RCC 7860 (cell line): Measurements from ENCODE around the gene KRT14.
"Not testable (repeated sequence)": the region's sequence is repeated elsewhere in the genome, so short reads cannot be mapped to it uniquely, and the experiment has no call there.

Experiments
- DNase-seq: peaks from one replicate; pipeline ENCODE4 v3.0.0-alpha.2; 2015; ENCODE audit warnings: low spot score
- FAIRE-seq: peaks from 2 replicates; lab custom pipeline; 2012; peaks lifted over from hg19 to GRCh38; lab: Jason Lieb, UNC

The KRT14 gene

DNA sequence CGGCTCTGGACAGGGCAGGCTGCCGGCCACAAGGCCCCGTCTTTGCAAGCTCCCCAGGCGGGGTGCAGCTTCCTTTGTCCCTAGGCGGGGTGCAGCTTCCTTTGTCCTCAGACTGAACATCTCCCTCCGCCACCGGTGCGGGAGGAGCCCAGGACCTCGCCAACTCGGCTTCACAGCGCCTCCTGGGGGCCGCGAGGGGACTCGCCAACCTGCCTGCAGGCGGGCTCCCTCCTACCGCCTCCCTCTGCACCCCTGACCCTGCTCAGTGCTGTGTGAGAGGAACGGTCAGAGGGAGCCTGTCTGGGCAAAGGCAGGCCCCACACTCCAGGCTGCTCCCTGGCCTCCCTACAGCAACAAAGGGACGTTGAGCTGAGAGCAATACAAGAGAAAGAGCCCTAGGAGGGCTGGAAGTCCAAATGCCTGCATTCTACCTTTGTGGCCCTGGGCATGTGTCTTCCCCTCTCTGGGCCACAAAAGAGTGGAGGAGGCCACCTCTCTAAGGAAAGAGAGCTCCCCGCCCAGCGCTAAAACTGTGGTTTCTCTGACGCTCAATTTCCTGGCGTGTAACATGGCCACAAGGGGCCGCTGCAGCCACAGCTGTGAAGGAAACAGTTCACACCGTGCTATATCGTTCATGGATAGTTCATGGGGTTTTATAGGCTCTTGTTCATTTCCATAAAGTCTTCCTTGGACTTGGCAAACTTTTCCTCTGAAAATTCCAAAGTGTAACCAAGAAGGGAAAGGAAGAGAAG lies 37.7 kb downstream of the KRT14 start:
- peak; percentile 82 for DNase-seq
- peak; percentile 78 for FAIRE-seq

DNA sequence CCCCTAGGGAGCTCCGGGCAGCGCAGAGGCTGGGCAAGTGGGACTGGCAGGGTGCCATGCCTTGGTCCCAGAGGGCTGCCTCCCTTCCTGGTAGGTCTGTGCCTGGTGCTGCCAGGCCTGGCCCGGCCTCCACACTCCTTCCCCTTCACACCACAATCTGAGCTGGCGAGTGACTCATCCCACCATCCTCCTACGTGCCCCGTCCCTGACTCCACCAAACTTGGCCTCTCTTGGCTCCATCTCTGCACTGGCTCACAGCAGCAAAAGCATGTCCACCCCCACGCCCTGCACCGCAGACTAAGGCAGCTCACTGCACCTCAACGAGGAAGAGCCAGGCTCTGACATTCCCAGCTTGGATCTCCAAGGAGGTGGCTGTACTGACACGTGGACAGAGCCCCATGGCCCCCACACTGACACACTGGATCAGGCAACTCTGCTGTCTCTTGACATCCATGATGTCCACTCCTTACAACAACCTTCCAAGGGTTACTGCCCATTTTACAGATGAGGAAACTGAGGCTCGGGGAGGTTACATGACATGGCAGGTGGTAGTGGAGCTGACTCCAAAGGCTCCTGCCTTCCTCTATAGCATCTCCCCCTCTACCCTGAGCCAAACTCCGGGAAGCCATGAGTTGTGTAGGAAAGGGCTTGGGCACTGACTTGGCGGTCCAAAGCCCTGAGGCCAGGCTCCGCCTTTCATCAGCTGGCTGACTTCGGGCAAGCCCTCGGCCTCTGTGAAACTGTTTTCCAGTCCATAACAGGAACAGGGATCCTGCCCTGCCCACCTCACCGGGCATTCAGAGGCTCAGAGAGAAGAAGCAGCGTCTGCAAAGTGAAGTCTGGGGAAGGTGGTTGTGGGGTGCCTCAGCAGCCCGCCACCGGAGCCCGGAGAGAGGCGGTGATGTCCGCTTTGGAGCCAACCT lies 38.5 kb downstream of the KRT14 start:
- DNase-seq (peak; percentile 100), FAIRE-seq (peak; percentile 95)

DNA sequence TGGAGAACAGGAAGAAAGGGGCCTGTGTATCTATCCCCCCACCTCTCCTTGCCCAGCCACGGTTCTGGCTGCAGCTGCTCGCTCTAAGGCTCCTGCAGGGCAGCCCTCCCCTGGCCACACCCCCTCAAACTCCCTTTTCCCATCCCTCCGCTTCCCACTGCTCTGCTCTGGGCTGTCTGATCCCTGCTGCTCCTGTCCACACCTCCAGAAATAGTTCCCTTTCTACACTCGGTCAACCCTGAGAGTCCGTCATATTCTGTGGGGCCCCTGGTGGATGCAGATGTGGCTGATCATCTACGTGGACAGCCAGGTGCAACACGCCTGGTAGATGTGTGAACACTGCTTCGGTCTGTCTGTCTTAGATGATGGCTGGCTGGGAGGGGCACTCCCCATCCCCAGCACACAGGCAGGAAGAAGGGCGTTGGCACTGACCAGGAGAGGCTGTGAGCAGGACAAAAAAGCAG lies 39.3 kb downstream of the KRT14 start:
- FAIRE-seq (no peak), DNase-seq (no peak)

DNA sequence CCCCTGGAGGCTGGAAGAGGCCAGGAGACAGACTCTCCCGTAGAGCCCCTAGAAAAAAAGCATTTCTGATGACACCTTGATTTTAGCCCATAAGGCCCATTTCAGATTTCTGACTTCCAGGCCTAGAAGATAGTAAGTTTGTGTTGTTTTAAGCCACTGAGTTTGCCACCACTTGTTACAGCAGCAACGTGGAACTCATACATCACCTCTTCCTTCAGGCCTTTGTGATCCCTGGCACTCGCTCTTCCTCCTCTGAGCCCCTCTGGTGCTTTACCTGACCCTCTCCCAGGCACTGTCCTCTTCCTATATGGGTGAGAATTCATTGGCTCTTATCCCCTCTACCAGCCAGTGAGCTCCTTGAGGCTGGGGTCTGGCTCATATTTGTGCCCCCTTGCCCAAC lies 39.9 kb downstream of the KRT14 start:
- DNase-seq: no peak
- no peak for FAIRE-seq

DNA sequence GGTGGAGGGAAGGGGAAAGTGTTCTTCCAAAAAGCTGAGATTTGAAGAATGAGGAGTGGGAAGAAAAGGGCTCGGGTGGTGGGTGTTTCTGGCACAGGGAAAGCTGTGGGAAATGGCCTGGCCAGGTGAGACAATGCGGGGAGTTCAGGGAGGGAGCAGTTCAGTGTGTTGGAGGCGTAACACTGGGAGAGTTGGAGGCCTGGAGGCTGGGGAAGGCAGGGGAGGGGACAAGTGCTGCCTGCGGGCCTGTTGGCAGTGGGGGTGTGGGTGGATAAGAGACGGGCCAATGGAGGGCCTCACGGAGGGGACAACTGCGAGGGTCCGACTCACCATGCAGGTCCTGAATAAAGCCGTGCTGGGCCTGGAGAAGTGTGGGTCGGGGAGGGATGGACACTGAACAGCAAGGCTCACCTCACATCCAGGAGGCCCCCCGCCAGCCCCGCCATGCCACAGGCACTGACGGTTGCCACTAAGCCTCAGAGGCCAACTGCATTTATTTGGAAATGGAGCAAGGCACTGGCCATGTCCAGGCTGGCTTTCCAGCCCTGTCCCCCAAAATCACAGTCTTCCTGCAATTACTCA lies 40.8 kb downstream of the KRT14 start:
- DNase-seq (no peak), FAIRE-seq (no peak)

DNA sequence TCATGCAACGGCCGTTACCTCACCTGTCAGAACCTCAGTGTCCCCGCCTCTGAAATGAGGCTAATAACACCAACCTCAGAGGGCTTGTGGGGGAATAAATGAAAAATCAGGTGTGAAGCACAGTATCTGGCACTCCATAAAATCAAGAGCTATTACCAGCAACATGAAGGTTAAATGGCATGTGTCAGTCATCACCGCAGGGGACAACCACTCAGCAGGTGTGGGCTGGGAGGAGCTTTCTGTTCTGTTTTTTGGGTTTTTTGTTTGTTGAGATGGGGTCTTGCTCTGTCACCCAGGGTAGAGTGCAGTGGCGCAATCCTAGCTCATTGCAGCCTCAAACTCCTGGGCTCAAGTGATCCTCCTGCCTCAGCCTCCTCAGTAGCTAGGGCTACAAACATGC lies 41.8 kb downstream of the KRT14 start:
- FAIRE-seq (no peak), DNase-seq (no peak)

DNA sequence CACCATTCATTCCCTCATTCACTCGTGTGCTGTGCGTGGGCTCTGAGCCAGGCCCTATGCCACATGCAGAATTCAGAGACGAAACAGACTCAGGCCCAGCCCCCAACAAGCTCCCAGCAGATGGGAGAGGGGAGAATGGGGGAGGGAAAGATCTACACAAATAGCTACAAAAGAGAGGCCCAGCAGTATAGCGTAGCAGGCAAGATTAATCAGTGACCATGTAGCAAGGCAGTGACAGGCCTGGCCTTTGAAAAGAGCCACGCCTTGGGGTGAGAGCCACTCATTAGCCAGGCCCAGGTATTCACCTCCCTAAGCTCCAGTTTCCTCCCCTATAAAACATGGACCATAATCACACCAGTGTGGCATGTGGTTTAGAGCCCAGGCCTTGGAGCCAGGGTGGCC lies 42.2 kb downstream of the KRT14 start:
- DNase-seq (peak; percentile 56), FAIRE-seq (peak; percentile 73)

DNA sequence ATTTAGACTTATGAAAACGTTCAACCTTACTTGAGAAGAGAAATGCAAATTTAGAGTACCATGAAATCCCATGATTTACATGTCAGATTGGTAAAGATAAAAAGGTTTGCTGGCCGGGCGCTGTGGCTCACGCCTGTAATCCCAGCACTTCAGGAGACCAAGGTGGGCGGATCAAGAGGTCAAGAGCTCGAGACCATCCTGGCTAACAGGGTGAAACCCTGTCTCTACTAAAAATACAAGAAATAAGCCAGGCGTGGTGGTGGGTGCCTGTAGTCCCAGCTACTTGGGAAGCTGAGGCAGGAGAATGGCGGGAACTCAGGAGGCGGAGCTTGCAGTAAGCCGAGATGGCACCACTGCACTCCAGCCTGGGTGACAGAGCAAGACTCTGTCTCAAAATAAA lies 43.9 kb downstream of the KRT14 start:
- not testable (repeated sequence) for FAIRE-seq, DNase-seq

DNA sequence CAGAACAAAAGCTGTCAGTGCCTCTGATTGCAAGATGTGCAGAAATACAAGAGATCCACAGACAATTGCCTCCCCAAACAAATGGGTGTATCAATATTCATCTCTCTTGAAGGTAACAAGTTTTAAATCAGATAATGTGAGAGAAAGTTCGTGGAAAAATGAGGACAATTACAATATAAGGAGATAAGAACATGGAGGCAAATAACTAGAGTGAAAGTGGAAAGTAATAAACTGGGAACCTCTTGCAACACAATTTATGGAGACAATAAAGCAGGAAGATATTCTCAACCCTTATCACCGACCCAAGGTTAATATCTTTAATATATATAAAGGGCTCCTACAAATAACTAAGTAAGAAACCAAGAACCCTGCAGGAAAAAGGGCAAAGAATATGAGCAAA lies 44.3 kb downstream of the KRT14 start:
- FAIRE-seq: no peak

DNA sequence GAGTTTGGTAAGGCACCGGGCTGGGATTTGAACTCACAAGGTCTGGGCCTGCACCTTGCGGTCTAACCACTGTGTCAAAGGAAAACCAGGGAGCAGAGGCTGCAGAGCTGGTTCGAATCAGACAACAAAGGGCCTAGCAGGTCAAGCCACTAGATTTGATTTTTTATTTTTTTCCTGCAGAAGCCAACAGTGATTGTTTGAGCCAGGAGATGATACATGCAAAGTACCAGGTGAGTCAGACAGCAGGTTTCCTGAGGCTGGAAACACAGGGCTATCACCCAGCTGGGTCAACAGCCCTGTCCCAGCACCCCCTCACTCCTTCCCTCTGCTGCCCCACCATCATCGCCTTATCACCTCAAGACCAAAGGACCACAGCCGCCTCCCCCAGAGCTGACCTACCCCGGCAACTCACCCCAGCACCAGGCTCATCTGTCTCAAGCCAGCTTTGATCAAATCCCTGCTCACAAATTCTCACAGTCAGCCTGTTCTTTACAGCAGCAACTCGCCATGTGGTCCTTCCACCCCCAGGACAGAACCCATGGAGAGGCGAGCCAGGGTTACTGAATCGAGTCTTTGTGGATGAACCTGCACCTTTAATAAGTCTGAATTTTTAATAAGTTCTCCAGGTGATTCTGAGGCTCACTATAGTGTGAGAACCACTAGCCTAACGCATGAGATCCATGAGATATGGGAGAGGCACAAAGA lies 45.6 kb downstream of the KRT14 start:
- DNase-seq (no peak), FAIRE-seq (no peak)

More for the DNA sequence above, 44.3 kb downstream of the KRT14 start:
- DNase-seq: no peak

DNA sequence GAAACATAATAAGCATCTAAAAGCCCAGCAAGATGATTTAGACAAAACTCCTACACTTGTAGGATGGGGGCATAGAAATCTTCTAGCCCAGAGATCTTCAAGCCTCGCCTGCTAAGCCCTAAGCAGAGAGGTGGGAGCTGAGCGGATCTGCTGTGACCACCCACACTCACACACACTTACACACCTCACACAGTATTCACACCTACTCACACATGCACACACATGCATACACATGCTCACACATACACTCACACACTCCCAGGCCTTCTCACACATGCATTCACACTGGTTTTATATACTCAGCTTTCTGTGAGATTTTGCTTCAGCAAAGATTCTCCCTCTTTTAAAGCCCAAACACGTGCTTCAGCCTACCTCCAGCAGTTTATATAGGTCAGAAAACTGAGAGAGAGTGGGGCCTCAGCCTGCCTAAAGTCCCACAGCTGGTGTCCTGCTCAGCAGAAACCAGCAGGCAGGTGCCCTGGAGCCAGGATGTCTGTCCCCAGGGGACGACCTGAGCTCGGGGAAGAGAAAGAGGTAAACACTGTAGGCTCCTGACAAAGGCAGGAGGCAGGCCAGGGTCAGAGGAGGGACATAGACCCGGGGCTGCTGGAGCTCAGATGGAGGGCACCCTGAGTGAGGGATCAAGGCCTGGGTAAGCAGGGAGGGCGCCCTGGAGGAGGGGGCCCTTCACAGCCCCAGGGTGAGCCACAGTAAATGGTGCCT lies 46.6 kb downstream of the KRT14 start:
- no peak for FAIRE-seq
- no peak for DNase-seq

DNA sequence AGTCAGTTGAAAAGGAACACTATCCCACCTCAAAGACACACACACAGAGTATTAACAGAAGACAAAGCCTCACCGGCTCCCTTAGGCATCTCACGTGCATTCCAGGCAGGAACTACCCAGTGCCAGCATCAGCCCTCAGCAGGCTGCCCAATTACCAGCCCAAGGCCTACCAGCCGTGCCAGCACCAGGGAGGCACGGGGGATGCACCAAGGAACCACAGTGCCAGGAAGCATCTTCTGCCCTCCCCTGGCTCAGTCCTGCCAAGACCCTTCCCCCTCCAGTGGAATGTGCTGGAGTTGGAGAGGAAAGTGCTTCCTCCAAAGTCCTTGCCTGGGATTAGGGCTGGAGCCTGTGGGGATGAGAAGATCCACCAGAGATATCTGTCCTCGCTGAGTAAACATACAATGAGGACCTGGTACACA lies 47.6 kb downstream of the KRT14 start:
- DNase-seq (peak; percentile 44), FAIRE-seq (no peak)

DNA sequence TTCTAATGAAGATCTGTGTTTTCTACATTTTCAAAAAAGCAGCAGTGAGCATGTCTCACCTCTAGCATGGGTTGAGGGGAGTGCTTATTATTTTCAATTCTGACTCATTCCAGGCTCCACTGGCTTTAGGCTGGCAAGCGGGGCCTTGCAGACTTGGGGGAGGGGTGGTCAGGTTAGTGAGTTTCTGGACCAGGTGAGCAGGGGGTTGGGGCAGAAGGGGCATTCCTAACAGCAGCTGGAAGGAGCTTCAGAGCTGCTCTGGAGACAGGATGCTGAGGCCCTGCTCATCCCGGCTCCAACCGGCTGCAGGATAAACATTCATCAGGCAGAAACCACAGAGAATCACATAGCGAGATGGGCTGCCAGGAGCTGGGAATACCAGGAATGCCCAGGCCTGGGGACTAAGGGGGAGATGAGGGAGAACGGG lies 48.1 kb downstream of the KRT14 start:
- peak; percentile 58 for FAIRE-seq
- peak; percentile 69 for DNase-seq

DNA sequence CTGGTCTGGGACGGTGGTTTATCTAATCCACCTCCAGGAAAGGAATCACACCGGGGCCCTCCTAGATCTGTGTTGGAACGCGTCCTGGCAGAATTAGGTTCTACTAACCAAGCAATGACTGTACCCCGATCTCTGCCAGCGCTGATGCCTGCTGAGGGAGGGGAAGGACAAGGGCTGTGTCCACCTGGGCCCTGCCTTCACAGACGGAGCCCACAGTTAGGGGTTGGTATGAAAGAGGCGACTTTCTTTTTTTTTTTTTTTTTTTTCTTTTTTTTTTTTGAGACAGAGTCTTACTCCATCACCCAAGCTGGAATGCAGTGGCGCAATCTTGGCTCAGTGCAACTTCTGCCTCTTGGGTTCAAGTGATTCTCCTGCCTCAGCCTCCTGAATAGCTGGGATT lies 48.7 kb downstream of the KRT14 start:
- no peak for FAIRE-seq
- no peak for DNase-seq

DNA sequence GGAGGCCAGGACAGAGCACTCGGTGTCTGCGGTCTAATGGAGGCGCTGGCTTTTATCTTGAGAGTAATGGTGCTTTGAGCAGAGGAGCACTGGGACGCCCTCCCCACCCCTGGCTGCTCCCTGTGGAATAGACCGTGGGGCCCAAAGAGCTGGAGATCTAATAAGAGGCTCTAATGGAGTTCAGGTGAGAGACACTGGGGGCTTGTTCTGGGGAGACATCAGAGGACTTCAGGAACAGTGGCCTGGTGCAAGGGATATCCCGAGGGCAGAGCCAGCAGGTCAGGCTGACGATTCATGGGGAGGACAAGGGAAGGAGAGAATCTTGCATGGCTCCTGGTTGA lies 49.1 kb downstream of the KRT14 start:
- no peak for DNase-seq
- FAIRE-seq: no peak

DNA sequence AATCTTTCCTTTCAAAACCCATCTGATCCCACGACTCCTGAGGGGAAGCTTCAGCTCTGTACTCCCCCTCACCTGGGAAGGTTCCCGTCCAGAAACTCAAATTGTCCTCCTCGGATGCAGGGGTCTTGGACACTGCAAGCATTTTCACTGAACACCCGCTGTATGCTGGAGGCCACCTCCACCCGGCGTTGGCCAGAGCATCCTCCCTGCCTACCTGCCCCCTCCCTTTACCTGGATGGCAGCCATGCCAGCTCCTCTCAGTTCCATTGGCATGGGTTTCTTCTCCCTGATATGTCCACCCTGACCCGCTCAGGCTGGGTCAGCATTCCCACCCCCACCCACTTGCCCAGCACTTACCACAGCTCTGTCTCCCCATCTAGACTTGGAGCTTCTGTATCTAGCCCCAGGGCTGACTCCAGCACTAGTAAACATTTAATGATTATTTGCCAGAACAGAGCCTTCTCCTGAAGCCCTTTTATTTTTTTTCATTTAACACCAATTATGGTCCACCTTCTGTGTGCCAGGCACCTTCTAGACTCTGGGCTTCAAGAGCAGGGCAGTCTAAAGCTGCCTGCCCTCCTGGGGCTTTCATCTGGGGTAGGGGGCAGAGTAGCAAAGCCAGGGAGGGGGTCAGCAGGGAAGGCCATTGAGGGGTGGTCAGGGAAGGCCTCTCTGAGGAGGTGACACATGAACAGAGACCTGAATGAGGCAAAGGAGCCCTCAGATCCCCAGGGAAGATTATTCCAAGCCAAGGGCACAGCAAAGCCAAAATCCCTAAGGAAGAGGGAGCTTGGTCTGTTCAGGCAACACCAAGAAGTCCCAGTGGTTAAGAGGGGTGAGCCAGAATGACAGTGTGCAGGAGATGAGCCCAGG lies 49.7 kb downstream of the KRT14 start:
- DNase-seq (no peak), FAIRE-seq (no peak)

DNA sequence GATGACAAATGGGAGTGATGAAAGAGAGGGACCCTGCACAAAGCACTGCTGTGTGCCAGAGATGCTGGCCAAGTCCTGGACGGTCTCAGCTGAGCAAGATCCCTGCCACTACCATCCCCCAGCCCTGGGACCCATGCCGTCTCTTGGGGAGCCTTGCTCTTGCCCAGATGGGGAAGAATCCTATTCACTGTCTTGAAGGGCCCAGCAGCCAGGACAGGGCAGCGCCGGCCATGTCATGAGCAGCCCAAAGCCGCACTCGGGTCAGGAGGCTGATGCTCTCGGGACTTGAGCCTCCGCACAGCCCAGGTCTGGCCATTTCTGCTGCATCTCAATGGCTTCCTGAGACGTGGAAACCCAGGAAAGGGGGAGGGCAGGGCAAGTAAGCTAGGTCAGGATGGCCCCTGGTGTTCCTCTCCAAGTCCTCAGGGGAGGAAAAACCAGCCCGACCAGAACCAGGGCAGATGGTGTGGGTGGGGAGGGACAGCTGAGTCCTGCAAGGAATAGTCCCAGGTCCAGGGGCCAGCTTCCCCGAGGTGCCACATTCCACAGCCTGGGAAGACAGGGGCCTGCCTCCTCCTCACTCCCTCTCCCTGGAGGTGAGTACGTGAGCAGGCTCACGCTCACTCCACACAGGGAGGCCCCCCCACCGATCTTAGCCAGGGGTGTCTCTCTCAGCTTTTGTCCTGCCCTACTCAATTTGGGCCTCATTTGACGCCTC lies 50.8 kb downstream of the KRT14 start:
- DNase-seq (no peak), FAIRE-seq (no peak)

DNA sequence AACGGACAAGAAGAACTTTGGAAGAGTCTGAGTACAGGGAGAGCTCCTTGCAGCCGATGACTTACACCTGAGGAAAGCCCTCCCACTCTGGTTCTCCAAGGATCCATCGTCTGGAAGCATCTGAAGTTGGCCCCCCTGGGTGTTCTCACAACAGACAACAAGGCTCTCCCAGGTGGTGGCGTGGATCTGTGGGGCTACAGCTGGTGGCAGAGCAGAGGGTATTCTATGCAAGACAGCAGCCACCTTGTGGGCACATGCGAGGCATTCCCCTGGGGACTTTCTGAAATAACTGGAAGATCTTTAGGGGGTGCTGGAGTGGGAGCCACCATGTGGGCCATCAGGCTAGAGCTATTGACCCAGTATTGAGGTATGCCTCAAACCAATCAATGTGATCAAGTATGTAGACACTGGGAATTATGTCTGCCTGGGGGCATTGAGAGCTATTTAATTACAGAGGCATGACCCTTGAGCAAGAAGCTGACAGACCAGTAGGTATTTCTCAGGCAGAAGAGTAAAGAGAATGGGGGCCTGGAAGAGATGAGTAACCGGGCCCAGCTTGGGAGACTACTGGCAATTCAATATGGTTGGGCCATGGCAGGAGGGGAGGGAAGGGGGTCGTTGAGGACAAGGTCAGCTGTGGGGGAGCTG lies 51.7 kb downstream of the KRT14 start:
- FAIRE-seq: no peak
- DNase-seq: no peak
